BLaER1 (cell line): ENCODE data around the gene RGMA.

ENCODE experiments used
- H3K27ac ChIP-seq: shearing (Covaris generic); formaldehyde crosslinking; 2 replicates; pipeline ENCODE4 v1.8.1; 2022
- H3K27me3 ChIP-seq: shearing (Covaris generic); formaldehyde crosslinking; 2 replicates; pipeline ENCODE4 v1.8.1; 2022
- H3K36me3 ChIP-seq: shearing (Covaris generic); formaldehyde crosslinking; 2 replicates; pipeline ENCODE4 v1.8.1; 2022
- H3K4me1 ChIP-seq: shearing (Covaris generic); formaldehyde crosslinking; 2 replicates; pipeline ENCODE4 v1.8.1; 2022
- H3K4me2 ChIP-seq: shearing (Covaris generic); formaldehyde crosslinking; 2 replicates; pipeline ENCODE4 v1.8.1; 2022
- H3K4me3 ChIP-seq: shearing (Covaris generic); formaldehyde crosslinking; 2 replicates; pipeline ENCODE4 v1.8.1; 2022
- H3K9ac ChIP-seq: shearing (Covaris generic); formaldehyde crosslinking; 2 replicates; pipeline ENCODE4 v1.8.1; 2022
- H3K9me3 ChIP-seq: shearing (Covaris generic); formaldehyde crosslinking; 2 replicates; pipeline ENCODE4 v1.8.1; 2022
- H4K20me1 ChIP-seq: shearing (Covaris generic); formaldehyde crosslinking; 2 replicates; pipeline ENCODE4 v1.8.1; 2022
- Cebpa-rat ChIP-seq: shearing (Covaris generic); IDR thresholded peaks from 2 replicates; pipeline ENCODE4 v1.8.1; 2022

RGMA gene

DNA sequence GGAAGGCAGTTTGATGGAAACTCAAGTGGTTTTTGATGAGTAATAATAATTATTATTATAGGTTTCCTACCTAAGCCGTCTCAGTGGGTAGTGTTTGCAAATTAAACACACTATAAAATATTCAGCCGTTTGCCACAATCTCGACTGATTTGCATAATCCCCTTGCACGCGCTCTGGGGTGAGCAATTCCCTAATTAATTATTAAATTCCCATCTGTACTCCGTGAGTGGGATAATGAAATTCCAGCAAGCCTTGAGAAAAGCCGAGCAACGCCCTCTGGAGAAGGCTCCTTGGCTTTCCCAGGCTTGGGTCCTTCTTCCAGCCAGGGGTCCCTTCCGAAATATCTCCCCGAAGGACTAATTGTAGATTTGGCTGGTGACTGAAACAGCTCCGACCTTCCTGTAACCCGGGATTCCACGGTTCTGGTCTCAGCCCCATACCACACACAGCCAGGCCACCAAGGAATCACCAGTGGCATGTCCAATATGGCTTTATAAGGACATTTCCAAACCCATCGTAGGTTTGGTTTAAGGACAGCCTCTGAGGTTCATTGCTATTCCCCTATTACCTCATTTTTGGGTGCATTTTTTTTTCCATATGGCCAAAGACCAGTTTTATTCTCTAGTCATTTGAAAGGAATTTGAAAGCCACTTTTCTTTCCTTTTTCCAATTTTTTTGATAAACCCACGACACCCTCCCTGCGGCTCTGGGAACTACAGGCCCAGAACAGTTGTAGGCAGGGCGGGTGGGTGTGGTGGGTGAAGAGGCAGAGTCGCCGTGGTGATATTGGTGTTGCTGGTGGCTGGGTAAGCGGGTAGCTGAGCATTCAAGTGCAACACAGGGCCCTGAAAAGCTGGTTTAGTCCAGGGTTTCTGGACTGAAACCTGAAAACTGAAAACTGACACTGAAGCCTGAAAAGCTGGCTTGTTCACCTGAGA lies 33.2 kb upstream of the RGMA start:
- no peaks in the 10 kb centered on the region for H3K36me3 ChIP-seq
- H3K27me3 ChIP-seq, result no peaks in the 10 kb centered on the region
- no peak overlapping the region for H3K4me3 ChIP-seq
- no peak overlapping the region for H3K27ac ChIP-seq
- no peak overlapping the region for H3K4me2 ChIP-seq
- peaks cover 25% of the 10 kb centered on the region for H3K4me1 ChIP-seq
- no peak for TF ChIP-seq Cebpa-rat
- no peak overlapping the region for H3K9ac ChIP-seq
- no peaks in the 10 kb centered on the region for H3K9me3 ChIP-seq
- no peaks in the 10 kb centered on the region for H4K20me1 ChIP-seq

- H3K36me3 ChIP-seq, result no peaks in the 10 kb centered on the region
- no peak overlapping the region for H3K4me3 ChIP-seq
- H3K27me3 ChIP-seq, result no peaks in the 10 kb centered on the region
- H3K9me3 ChIP-seq, result 0 out of 2 replicates have a peak, but pooled peaks cover 4% of the 10 kb centered on the region
- no peak overlapping the region for H3K27ac ChIP-seq
- peak overlapping the region; percentile 26 for H3K4me2 ChIP-seq
- no peak for TF ChIP-seq Cebpa-rat
- H3K9ac ChIP-seq, result no peak overlapping the region
- H4K20me1 ChIP-seq, result no peaks in the 10 kb centered on the region
- H3K4me1 ChIP-seq, result peaks cover 19% of the 10 kb centered on the region
Measured at GRCh38 chr15:93121107-93121506, 32.1 kb upstream of the RGMA start.

DNA sequence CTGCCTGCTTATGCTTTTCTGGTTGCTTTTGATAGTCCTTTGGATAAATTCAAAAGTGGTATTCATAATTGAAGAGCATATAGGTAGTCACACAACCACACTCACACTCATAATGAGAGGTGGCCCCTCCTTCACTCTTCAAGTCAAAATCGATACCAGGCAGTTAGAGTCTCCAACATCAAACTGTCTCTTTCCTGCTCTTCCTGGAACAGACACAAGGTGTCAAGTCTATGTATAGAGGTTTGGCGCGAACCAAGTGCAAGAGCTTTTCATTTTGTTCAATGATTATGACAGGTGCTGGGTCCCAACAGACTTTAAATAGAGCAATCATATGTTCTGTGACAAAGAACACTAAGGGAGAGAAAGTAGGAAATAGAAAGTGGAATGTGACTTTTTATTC lies 29.9 kb upstream of the RGMA start:
- Histone ChIP-seq H3K4me3 (no peak overlapping the region), H3K9ac (no peak overlapping the region), H4K20me1 (no peaks in the 10 kb centered on the region), H3K27ac (no peak overlapping the region), H3K4me1 (peaks cover 19% of the 10 kb centered on the region), H3K36me3 (no peaks in the 10 kb centered on the region), H3K9me3 (0 out of 2 replicates have a peak, but pooled peaks cover 4% of the 10 kb centered on the region), H3K4me2 (no peak overlapping the region), H3K27me3 (no peaks in the 10 kb centered on the region)
- no peak for TF ChIP-seq Cebpa-rat

- no peak overlapping the region for H3K27ac ChIP-seq
- peaks cover 28% of the 10 kb centered on the region for H3K36me3 ChIP-seq
- H3K4me3 ChIP-seq, result no peak overlapping the region
- 0 out of 2 replicates have a peak, but pooled peaks cover 4% of the 10 kb centered on the region for H3K4me1 ChIP-seq
- no peak for TF ChIP-seq Cebpa-rat
- H3K4me2 ChIP-seq, result no peak overlapping the region
- no peak overlapping the region for H3K9ac ChIP-seq
- peaks cover 16% of the 10 kb centered on the region for H3K9me3 ChIP-seq
- H3K27me3 ChIP-seq, result no peaks in the 10 kb centered on the region
- no peaks in the 10 kb centered on the region for H4K20me1 ChIP-seq
Measured at GRCh38 chr15:93111451-93111850, 22.4 kb upstream of the RGMA start.

GRCh38 chr15:93110502-93111040 lies 21.6 kb upstream of the RGMA start:
- Histone ChIP-seq H3K9ac (no peak overlapping the region), H3K4me2 (no peak overlapping the region)

DNA sequence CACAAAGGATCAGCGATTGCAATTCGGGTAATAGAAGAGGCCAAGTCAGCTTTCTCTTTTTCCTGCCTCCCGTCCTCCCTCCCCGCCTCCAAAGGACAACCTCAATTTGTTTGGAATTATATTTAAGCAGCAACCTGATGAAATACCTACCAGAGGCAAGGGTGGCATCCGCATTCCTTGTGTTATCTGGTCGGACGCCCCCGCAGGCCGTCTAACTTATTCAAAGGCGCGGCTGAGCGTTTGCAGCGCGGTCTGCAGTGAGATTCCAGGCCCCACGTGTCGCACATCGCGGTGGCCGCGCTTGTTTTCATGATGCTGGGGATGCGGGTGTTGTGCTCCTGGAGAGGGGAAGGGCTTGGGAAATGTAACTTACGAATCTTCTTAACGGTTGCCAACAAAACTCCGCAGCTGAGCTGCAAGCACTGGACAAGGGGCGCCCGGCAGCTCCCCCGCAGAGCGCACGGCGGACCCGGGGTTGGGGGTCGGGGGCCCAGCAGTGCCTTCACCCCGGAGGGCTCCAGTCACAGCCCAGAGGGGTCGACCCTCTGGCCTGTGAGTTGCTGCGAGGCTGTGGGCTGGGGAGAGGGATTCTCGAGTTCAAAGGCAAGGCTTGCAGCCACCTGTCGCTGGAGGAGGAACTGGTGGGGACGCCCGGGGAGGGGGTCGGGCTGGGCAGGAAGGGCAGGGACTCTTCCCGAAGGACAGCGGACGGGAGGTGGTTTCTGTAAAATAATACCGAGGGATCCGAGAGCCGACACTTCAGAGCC lies 20.5 kb upstream of the RGMA start:
- Histone ChIP-seq H3K9ac (no peak overlapping the region), H3K36me3 (peaks cover 28% of the 10 kb centered on the region), H3K9me3 (peaks cover 16% of the 10 kb centered on the region), H3K4me3 (no peak overlapping the region), H3K4me1 (peaks cover 9% of the 10 kb centered on the region), H3K4me2 (no peak overlapping the region), H4K20me1 (no peaks in the 10 kb centered on the region), H3K27me3 (no peaks in the 10 kb centered on the region), H3K27ac (no peak overlapping the region)
- TF ChIP-seq Cebpa-rat, result no peak

More at GRCh38 chr15:93110502-93111040, 21.6 kb upstream of the RGMA start:
- TF ChIP-seq Cebpa-rat, result no peak
- H3K4me3 ChIP-seq, result no peak overlapping the region
- H3K27ac ChIP-seq, result no peak overlapping the region
- H3K9me3 ChIP-seq, result peaks cover 16% of the 10 kb centered on the region
- peaks cover 28% of the 10 kb centered on the region for H3K36me3 ChIP-seq
- no peaks in the 10 kb centered on the region for H3K27me3 ChIP-seq
- H4K20me1 ChIP-seq, result no peaks in the 10 kb centered on the region
- H3K4me1 ChIP-seq, result peaks cover 3% of the 10 kb centered on the region

DNA sequence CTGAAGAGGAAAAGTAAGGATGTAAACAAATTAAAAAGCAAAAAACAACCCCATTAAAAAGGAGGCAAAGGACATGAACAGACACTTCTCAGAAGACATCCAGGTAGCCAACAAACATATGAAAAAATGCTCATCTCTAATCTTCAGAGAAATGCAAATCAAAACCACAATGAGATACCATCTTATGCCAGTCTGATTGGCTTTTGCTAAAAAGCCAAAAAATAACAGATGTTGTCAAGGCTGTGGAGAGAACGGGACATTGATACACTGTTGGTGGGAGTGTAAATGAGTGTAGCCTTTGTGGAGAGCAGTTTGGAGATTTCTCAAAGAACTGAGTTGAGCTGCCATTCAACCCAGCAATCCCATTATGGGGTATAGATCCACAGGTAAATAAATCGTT lies 18.6 kb upstream of the RGMA start:
- peaks cover 28% of the 10 kb centered on the region for H3K36me3 ChIP-seq
- H3K4me1 ChIP-seq, result peaks cover 9% of the 10 kb centered on the region
- TF ChIP-seq Cebpa-rat, result no peak
- no peaks in the 10 kb centered on the region for H4K20me1 ChIP-seq
- H3K27ac ChIP-seq, result no peak overlapping the region
- H3K9ac ChIP-seq, result no peak overlapping the region
- H3K4me3 ChIP-seq, result no peak overlapping the region
- H3K27me3 ChIP-seq, result no peaks in the 10 kb centered on the region
- peaks cover 24% of the 10 kb centered on the region for H3K9me3 ChIP-seq
- H3K4me2 ChIP-seq, result no peak overlapping the region

- Histone ChIP-seq H3K4me3 (no peak overlapping the region), H4K20me1 (no peaks in the 10 kb centered on the region), H3K27me3 (no peaks in the 10 kb centered on the region), H3K9me3 (peaks cover 28% of the 10 kb centered on the region), H3K4me1 (peaks cover 16% of the 10 kb centered on the region), H3K27ac (no peak overlapping the region), H3K9ac (no peak overlapping the region), H3K36me3 (peaks cover 28% of the 10 kb centered on the region), H3K4me2 (peak overlapping the region; percentile 52)
- TF ChIP-seq Cebpa-rat, result no peak
Measured at GRCh38 chr15:93105485-93105884, 16.5 kb upstream of the RGMA start.

GRCh38 chr15:93103823-93104222 lies 14.8 kb upstream of the RGMA start:
- no peak overlapping the region for H3K4me3 ChIP-seq
- no peak overlapping the region for H3K9ac ChIP-seq
- H3K36me3 ChIP-seq, result peaks cover 17% of the 10 kb centered on the region; the same call in 1 of the 2 replicates
- H4K20me1 ChIP-seq, result no peaks in the 10 kb centered on the region
- no peaks in the 10 kb centered on the region for H3K27me3 ChIP-seq
- H3K27ac ChIP-seq, result no peak overlapping the region
- TF ChIP-seq Cebpa-rat, result no peak
- H3K4me1 ChIP-seq, result peaks cover 16% of the 10 kb centered on the region
- peaks cover 17% of the 10 kb centered on the region for H3K9me3 ChIP-seq
- no peak overlapping the region for H3K4me2 ChIP-seq
